IMR-90 (cell line): ENCODE measurements around the gene SLC35B2. TPM values are rescaled to one million over a fixed set of nuclear protein-coding genes. Genes with fewer than 3 reads are reported as not detected.

Source experiments
- ATAC-seq: fragments of 200-7000 bp; cut with Tn5 transposase; 2 replicates; pipeline ENCODE4 v1.9.1; 2020; ENCODE audit warnings: low read depth, mild to moderate bottlenecking, moderate library complexity
- BruUV-seq: library from RNA; stranded (reverse); fragments of 400-500 nt; replicated peaks from 2 replicates; lab custom pipeline; 2021; lab: Mats Ljungman, UMichigan
- CTCF ChIA-PET: fragments of 300-600 bp; formaldehyde crosslinking; extraction: SDS; loops from one replicate; lab custom pipeline; 2021; ENCODE audit warnings: antibody characterized with exemption; lab: Yijun Ruan, JAX
- POLR2A ChIA-PET: fragments of 300-600 bp; sonication (Branson Sonifier 250); formaldehyde crosslinking; loops from one replicate; lab custom pipeline; 2022; ENCODE audit warnings: antibody characterized with exemption; ENCODE audit not compliant: unreplicated experiment; lab: Charles Lee
- DNase-seq: peaks from one replicate; pipeline ENCODE4 v3.0.0; 2013
- H2AFZ ChIP-seq: replicated peaks from 2 replicates; pipeline ENCODE3; 2013; ENCODE audit warnings: low read length, mild to moderate bottlenecking; ENCODE audit not compliant: poor library complexity
- H2AK5ac ChIP-seq: 2 replicates; pipeline ENCODE4 v1.6.1; 2013; ENCODE audit warnings: low read depth, low read length, inconsistent platforms
- H2AK9ac ChIP-seq: replicated peaks from 2 replicates; pipeline ENCODE3; 2013; ENCODE audit warnings: mild to moderate bottlenecking, low read depth, low read length, moderate library complexity; ENCODE audit not compliant: poor library complexity
- H2BK120ac ChIP-seq: 2 replicates; pipeline ENCODE4 v1.6.1; 2013; ENCODE audit warnings: low read depth, low read length, inconsistent platforms
- H2BK15ac ChIP-seq: 3 replicates; pipeline ENCODE4 v1.6.1; 2013; ENCODE audit warnings: low read depth, low read length, inconsistent platforms
- H2BK20ac ChIP-seq: 2 replicates; pipeline ENCODE4 v1.6.1; 2013; ENCODE audit warnings: low read depth, mild to moderate bottlenecking, inconsistent platforms, low read length, moderate library complexity
- H2BK5ac ChIP-seq: 2 replicates; pipeline ENCODE4 v1.6.1; 2013; ENCODE audit warnings: mild to moderate bottlenecking, low read depth, low read length, inconsistent platforms; ENCODE audit not compliant: poor library complexity, severe bottlenecking
- H3K14ac ChIP-seq: replicated peaks from 2 replicates; pipeline ENCODE4 v1.6.1; 2013; ENCODE audit warnings: low read depth, low read length, inconsistent platforms
- H3K18ac ChIP-seq: 2 replicates; pipeline ENCODE4 v1.6.1; 2013; ENCODE audit warnings: low read depth, low read length, control low read depth
- H3K23ac ChIP-seq: 2 replicates; pipeline ENCODE4 v1.6.1; 2013; ENCODE audit warnings: low read depth, low read length, inconsistent platforms
- H3K27ac ChIP-seq: 2 replicates; pipeline ENCODE4 v1.5.1; 2013; ENCODE audit warnings: mild to moderate bottlenecking, control low read depth, low read length; ENCODE audit not compliant: insufficient read depth
- H3K27me3 ChIP-seq: 2 replicates; pipeline ENCODE4 v1.6.1; 2013; ENCODE audit warnings: low read length; ENCODE audit not compliant: control insufficient read depth, insufficient read depth
- H3K36me3 ChIP-seq: 2 replicates; pipeline ENCODE4 v1.6.1; 2013; ENCODE audit warnings: low read length, mixed read lengths; ENCODE audit not compliant: control insufficient read depth, insufficient read depth
- H3K4ac ChIP-seq: 2 replicates; pipeline ENCODE4 v1.6.1; 2013; ENCODE audit warnings: low read depth, low read length, inconsistent platforms
- H3K4me1 ChIP-seq: 2 replicates; pipeline ENCODE4 v1.6.1; 2013; ENCODE audit warnings: low read length, mixed read lengths; ENCODE audit not compliant: control insufficient read depth, insufficient read depth
- H3K4me2 ChIP-seq: 2 replicates; pipeline ENCODE4 v1.6.1; 2013; ENCODE audit warnings: low read depth, mild to moderate bottlenecking, control low read depth, low read length, moderate library complexity
- H3K4me3 ChIP-seq: 2 replicates; pipeline ENCODE4 v1.5.1; 2013; ENCODE audit warnings: low read depth, mild to moderate bottlenecking, control low read depth, low read length, moderate library complexity; ENCODE audit not compliant: insufficient read depth
- H3K56ac ChIP-seq: 2 replicates; pipeline ENCODE4 v1.6.1; 2013; ENCODE audit warnings: low read length, inconsistent platforms; ENCODE audit not compliant: insufficient read depth; ENCODE audit errors: extremely low read depth
- H3K79me1 ChIP-seq, 2 experiments: 2 replicates each; pipeline ENCODE4 v1.6.1; 2013; ENCODE audit warnings: low read length in 2 of 2, inconsistent platforms in 1 of 2, low read depth in 1 of 2
- H3K9ac ChIP-seq: 2 replicates; pipeline ENCODE4 v1.6.1; 2013; ENCODE audit warnings: low read depth, low read length, control low read depth
- H3K9me1 ChIP-seq: 2 replicates; pipeline ENCODE4 v1.6.1; 2013; ENCODE audit warnings: low read length, inconsistent platforms; ENCODE audit not compliant: insufficient read depth
- H3K9me3 ChIP-seq: 2 replicates; pipeline ENCODE4 v1.6.1; 2013; ENCODE audit warnings: low read length; ENCODE audit not compliant: control insufficient read depth, insufficient read depth
- H4K20me1 ChIP-seq: 2 replicates; pipeline ENCODE4 v1.6.1; 2013; ENCODE audit warnings: low read length, inconsistent platforms; ENCODE audit not compliant: insufficient read depth
- H4K5ac ChIP-seq: 2 replicates; pipeline ENCODE4 v1.6.1; 2013; ENCODE audit warnings: mild to moderate bottlenecking, low read depth, low read length, control low read depth
- H4K8ac ChIP-seq, 2 experiments: 2 replicates each; pipeline ENCODE4 v1.6.1; 2013; ENCODE audit warnings: low read depth in 2 of 2, low read length in 2 of 2, control low read depth in 1 of 2, inconsistent platforms in 1 of 2
- H4K91ac ChIP-seq: 2 replicates; pipeline ENCODE4 v1.6.1; 2013; ENCODE audit warnings: low read depth, low read length, inconsistent platforms; ENCODE audit not compliant: insufficient read depth
- BHLHE40 ChIP-seq: fragments of 150-350 bp; IDR thresholded peaks from 2 replicates; pipeline ENCODE4 v1.6.1; 2016; ENCODE audit warnings: mild to moderate bottlenecking, low read depth, low read length
- CEBPB ChIP-seq: IDR thresholded peaks from 2 replicates; pipeline ENCODE4 v1.6.1; 2012; ENCODE audit warnings: low read depth, low read length, improper control_type of control experiment
- CHD1 ChIP-seq: IDR thresholded peaks from 2 replicates; pipeline ENCODE4 v1.6.1; 2012; ENCODE audit warnings: low read depth, low read length, improper control_type of control experiment
- FOS ChIP-seq: fragments of 150-350 bp; IDR thresholded peaks from 2 replicates; pipeline ENCODE4 v1.6.1; 2016; ENCODE audit warnings: low read depth, low read length
- MAFK ChIP-seq: IDR thresholded peaks from 2 replicates; pipeline ENCODE4 v1.6.1; 2012; ENCODE audit warnings: low read depth, low read length, improper control_type of control experiment
- MAZ ChIP-seq: IDR thresholded peaks from 2 replicates; pipeline ENCODE4 v1.6.1; 2012; ENCODE audit warnings: low read depth, mild to moderate bottlenecking, low read length, improper control_type of control experiment, moderate library complexity, borderline replicate concordance
- MXI1 ChIP-seq: IDR thresholded peaks from 2 replicates; pipeline ENCODE4 v1.6.1; 2012; ENCODE audit warnings: low read depth, mild to moderate bottlenecking, low read length, moderate library complexity, borderline replicate concordance
- NFE2L2 ChIP-seq: fragments of 150-350 bp; IDR thresholded peaks from 2 replicates; pipeline ENCODE4 v1.6.1; 2016; ENCODE audit warnings: low read depth, mild to moderate bottlenecking, low read length
- POLR2A ChIP-seq: IDR thresholded peaks from 2 replicates; pipeline ENCODE4 v1.6.1; 2012; ENCODE audit warnings: mild to moderate bottlenecking, low read depth, low read length
- RAD21 ChIP-seq: IDR thresholded peaks from 2 replicates; pipeline ENCODE4 v1.6.1; 2012; ENCODE audit warnings: low read length, improper control_type of control experiment
- RCOR1 ChIP-seq: IDR thresholded peaks from 2 replicates; pipeline ENCODE4 v1.6.1; 2012; ENCODE audit warnings: mild to moderate bottlenecking, low read length, improper control_type of control experiment; ENCODE audit not compliant: insufficient replicate concordance
- RFX5 ChIP-seq: IDR thresholded peaks from 2 replicates; pipeline ENCODE4 v1.8.0; 2012; ENCODE audit warnings: low read depth, mild to moderate bottlenecking, low read length, moderate library complexity
- SMC3 ChIP-seq: fragments of 150-350 bp; IDR thresholded peaks from 2 replicates; pipeline ENCODE4 v1.6.1; 2016; ENCODE audit warnings: low read depth, mild to moderate bottlenecking, antibody characterized with exemption, low read length, moderate library complexity
- WGBS, 2 experiments: methylation state at CpG; one replicate each; pipeline versions ENCODE4 v1.1.5 to v1.1.7; 2013; ENCODE audit warnings: missing lambda C conversion rate in 2 of 2; ENCODE audit not compliant: insufficient read length in 1 of 2; ENCODE audit errors: extremely low coverage in 2 of 2; 5-methylcytosine and 5-hydroxymethylcytosine counted together
- dilution Hi-C: fragments of 300-500 bp; cut with HindIII; formaldehyde crosslinking; loops from one replicate; pipeline ENCODE4 v1.14.3; 2018; ENCODE audit warnings: low sequenced_read_pairs; ENCODE audit not compliant: unreplicated experiment
- in situ Hi-C: fragments of 300-500 bp; cut with MboI; formaldehyde crosslinking; loops from 3 replicates; pipeline ENCODE4 v1.14.3; 2019; ENCODE audit warnings: low sequenced_read_pairs, inconsistent platforms, mixed read lengths
- intact Hi-C: fragments of 100-400 bp; cut with micrococcal nuclease; formaldehyde crosslinking; loops from 2 replicates; pipeline ENCODE4 v1.10.0; 2022
- polyA plus RNA-seq, 3 experiments: library from polyadenylated mRNA; depleted of rRNA; stranded (reverse); fragments of >200 nt; gene quantifications; 2 replicates each; pipeline ENCODE4 v1.2.3, GENCODE V29; 2012; ENCODE audit warnings: low replicate concordance in 1 of 3
- total RNA-seq: library from RNA; depleted of rRNA; stranded (reverse); fragments of >200 nt; gene quantifications from 2 replicates; pipeline ENCODE4 v1.2.3, GENCODE V29; 2012
- TF ChIP-seq, protein P1 (sequence below): fragments of 150-350 bp; IDR thresholded peaks from 2 replicates; pipeline ENCODE4 v1.6.1; 2016; ENCODE audit warnings: low read depth, mild to moderate bottlenecking, low read length, moderate library complexity, borderline replicate concordance
- TF ChIP-seq, protein P2 (sequence below): fragments of 150-350 bp; IDR thresholded peaks from 2 replicates; pipeline ENCODE4 v1.6.1; 2017; ENCODE audit warnings: mild to moderate bottlenecking, antibody characterized with exemption, low read length, low read depth
- TF ChIP-seq, protein P3 (sequence below): conservative IDR thresholded peaks from 2 replicates; pipeline ENCODE4 v1.5.1; 2012; ENCODE audit warnings: mild to moderate bottlenecking, low read depth, low read length, improper control_type of control experiment

SLC35B2 gene
- total and polyA plus RNA-seq, 2 of the 4 experiments (the other 2 are of a cell fraction): 51.4 to 89.9 TPM

DNA sequence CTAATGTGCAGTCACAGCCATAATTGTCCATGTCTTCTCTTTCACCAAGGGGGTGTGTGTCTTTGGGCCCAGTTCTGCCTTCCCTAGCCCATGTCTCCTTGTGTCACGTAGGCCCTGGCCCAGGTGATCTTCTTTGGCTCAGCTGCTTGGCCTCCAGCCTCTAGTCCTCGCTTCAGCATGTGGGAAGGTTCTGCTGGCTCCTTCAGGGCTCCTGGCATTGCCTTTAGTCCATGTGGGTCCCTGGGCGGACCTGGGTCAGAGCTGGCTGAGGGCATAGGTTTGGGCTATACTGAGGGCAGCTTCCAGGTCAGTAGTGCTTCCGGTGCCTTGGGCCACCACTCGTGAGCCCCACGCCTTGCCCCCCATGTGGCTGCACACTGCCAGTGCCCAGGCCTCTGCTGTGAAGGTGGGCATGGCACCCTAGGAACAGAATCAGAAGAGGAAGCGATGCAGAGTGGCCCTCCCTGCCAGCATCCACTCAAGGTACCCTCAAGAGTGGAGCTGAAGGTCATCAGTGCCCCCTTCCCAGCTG is 43.0 kb upstream of the SLC35B2 start:
- Histone ChIP-seq H2BK15ac (no peak overlapping the region), H2AK9ac (no peak overlapping the region), H3K4me2 (no peak overlapping the region), H3K56ac (no peak overlapping the region), H3K27ac (no peak overlapping the region), H3K18ac (no peak overlapping the region), H3K4ac (no peak overlapping the region), H2BK120ac (no peak overlapping the region), H3K4me3 (no peak overlapping the region), H3K23ac (no peak overlapping the region), H3K27me3 (peaks cover 20% of the 10 kb centered on the region), H3K79me1 (no peaks in the 10 kb centered on the region), H3K9me3 (no peaks in the 10 kb centered on the region), H4K91ac (no peak overlapping the region), H2BK20ac (no peak overlapping the region), H3K4me1 (no peaks in the 10 kb centered on the region), H4K20me1 (no peaks in the 10 kb centered on the region), H3K9me1 (no peaks in the 10 kb centered on the region; the same call in 1 of the 2 replicates), H2AFZ (no peak overlapping the region), H4K5ac (no peak overlapping the region), H3K36me3 (peaks cover 44% of the 10 kb centered on the region), H2AK5ac (no peak overlapping the region), H3K14ac (no peak overlapping the region), H2BK5ac (no peak overlapping the region), H3K9ac (no peak overlapping the region), H4K8ac (no peak overlapping the region)
- POLR2A ChIA-PET: no interaction called here
- no TSS peak for BruUV-seq
- DNase-seq: no peak
- no peak for ATAC-seq
- intact Hi-C loops (no loop called here), dilution Hi-C loops (no loop called here), in situ Hi-C loops (no loop called here)
- TF ChIP-seq BHLHE40 (no peak), CHD1 (no peak), FOS (no peak), POLR2A (no peak), RFX5 (no peak), RAD21 (no peak), CEBPB (no peak), MAZ (no peak), RCOR1 (no peak), MXI1 (no peak), NFE2L2 (no peak), MAFK (no peak), SMC3 (no peak)
- TF ChIP-seq, protein P1, sequence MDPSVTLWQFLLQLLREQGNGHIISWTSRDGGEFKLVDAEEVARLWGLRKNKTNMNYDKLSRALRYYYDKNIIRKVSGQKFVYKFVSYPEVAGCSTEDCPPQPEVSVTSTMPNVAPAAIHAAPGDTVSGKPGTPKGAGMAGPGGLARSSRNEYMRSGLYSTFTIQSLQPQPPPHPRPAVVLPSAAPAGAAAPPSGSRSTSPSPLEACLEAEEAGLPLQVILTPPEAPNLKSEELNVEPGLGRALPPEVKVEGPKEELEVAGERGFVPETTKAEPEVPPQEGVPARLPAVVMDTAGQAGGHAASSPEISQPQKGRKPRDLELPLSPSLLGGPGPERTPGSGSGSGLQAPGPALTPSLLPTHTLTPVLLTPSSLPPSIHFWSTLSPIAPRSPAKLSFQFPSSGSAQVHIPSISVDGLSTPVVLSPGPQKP: no peak
- TF ChIP-seq, protein P2, sequence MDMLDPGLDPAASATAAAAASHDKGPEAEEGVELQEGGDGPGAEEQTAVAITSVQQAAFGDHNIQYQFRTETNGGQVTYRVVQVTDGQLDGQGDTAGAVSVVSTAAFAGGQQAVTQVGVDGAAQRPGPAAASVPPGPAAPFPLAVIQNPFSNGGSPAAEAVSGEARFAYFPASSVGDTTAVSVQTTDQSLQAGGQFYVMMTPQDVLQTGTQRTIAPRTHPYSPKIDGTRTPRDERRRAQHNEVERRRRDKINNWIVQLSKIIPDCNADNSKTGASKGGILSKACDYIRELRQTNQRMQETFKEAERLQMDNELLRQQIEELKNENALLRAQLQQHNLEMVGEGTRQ: no peak
- TF ChIP-seq, protein P3, sequence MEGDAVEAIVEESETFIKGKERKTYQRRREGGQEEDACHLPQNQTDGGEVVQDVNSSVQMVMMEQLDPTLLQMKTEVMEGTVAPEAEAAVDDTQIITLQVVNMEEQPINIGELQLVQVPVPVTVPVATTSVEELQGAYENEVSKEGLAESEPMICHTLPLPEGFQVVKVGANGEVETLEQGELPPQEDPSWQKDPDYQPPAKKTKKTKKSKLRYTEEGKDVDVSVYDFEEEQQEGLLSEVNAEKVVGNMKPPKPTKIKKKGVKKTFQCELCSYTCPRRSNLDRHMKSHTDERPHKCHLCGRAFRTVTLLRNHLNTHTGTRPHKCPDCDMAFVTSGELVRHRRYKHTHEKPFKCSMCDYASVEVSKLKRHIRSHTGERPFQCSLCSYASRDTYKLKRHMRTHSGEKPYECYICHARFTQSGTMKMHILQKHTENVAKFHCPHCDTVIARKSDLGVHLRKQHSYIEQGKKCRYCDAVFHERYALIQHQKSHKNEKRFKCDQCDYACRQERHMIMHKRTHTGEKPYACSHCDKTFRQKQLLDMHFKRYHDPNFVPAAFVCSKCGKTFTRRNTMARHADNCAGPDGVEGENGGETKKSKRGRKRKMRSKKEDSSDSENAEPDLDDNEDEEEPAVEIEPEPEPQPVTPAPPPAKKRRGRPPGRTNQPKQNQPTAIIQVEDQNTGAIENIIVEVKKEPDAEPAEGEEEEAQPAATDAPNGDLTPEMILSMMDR: no peak
- 67% methylated on average over 3 of the region's 7 CpGs; no CpG with 5 or more reads in 1 of the 2 experiments for WGBS, 2 experiments
- CTCF ChIA-PET: no interaction called here
